Smooth muscle cell of bladder (primary cell): ENCODE data around the gene RNF213. TPM values are rescaled to one million over a fixed set of nuclear protein-coding genes. Genes with fewer than 3 reads are reported as not detected.

Experiments
- total RNA-seq: library from RNA; depleted of rRNA; stranded (reverse); fragments of >200 nt; gene quantifications from 2 replicates; pipeline ENCODE4 v1.2.3, GENCODE V29; 2014

Gene RNF213
- total RNA-seq, result 82.2 and 128 TPM in 2 replicates

GRCh38 chr17:80260791-80261158 is at the start of gene RNF213:
TSS of gene RNF213 (plus strand) at chr17:80260852. CDS start at chr17:80263682, 2,830 bp downstream.

GRCh38 chr17:80220054-80220735 is 40.5 kb upstream of the RNF213 start, which contains the start of the genes SGSH and SLC26A11:
TSS of gene SGSH (minus strand) at chr17:80220333. CDS start at chr17:80220313, 20 bp downstream.
TSS of gene SLC26A11 (plus strand) at chr17:80220427. CDS start at chr17:80221561, 1,134 bp downstream.

GRCh38 chr17:80414803-80415625 is 154.4 kb downstream of the RNF213 start, which contains the start of gene ENDOV:
TSS of gene ENDOV (plus strand) at chr17:80415167. CDS start at chr17:80415195, 28 bp downstream.

Other genes with a start within 250 kb of the RNF213 start
- gene TBC1D16, start 225.0 kb upstream of the RNF213 start, total RNA-seq, result 26.9 and 44.4 TPM in 2 replicates
- 4.4 and 4.5 TPM in 2 replicates for gene CCDC40, start 224.2 kb upstream of the RNF213 start, total RNA-seq
- gene GAA, start 159.3 kb upstream of the RNF213 start, total RNA-seq, result 13.4 and 26.1 TPM in 2 replicates
- 93.2 and 125 TPM in 2 replicates for gene EIF4A3, start 113.7 kb upstream of the RNF213 start, total RNA-seq
- 0.18 and 0.43 TPM in 2 replicates for gene CARD14, start 90.8 kb upstream of the RNF213 start, total RNA-seq
- gene SGSH, start 40.5 kb upstream of the RNF213 start, total RNA-seq, result 17.7 and 17.8 TPM in 2 replicates
- 8.0 and 8.9 TPM in 2 replicates for gene SLC26A11, start 40.4 kb upstream of the RNF213 start, total RNA-seq
- 17.5 and 21.0 TPM in 2 replicates for gene ENDOV, start 154.3 kb downstream of the RNF213 start, total RNA-seq
- 1.7 and 3.4 TPM in 2 replicates for gene NPTX1, start 215.8 kb downstream of the RNF213 start, total RNA-seq